Body of pancreas (tissue), 4 donors: ENCODE results near the gene BOLA2B.

Experiments used
- POLR2A ChIP-seq, 3 donors: fragments of 450-650 bp; IDR thresholded peaks; one replicate each; pipeline ENCODE4 v1.6.1; 2016; ENCODE audit warnings: antibody characterized with exemption in 3 of 3, mild to moderate bottlenecking in 2 of 3
- TF ChIP-seq, protein P1 (sequence below), 7 experiments: fragments of 450-650 bp in 4 of 7; fragments of 200-600 bp in 3 of 7; sonication (generic) in 3 of 7; IDR thresholded peaks; one replicate each; pipeline ENCODE4 v1.5.1; 2016 to 2019; ENCODE audit warnings: antibody characterized with exemption in 7 of 7

DNA sequence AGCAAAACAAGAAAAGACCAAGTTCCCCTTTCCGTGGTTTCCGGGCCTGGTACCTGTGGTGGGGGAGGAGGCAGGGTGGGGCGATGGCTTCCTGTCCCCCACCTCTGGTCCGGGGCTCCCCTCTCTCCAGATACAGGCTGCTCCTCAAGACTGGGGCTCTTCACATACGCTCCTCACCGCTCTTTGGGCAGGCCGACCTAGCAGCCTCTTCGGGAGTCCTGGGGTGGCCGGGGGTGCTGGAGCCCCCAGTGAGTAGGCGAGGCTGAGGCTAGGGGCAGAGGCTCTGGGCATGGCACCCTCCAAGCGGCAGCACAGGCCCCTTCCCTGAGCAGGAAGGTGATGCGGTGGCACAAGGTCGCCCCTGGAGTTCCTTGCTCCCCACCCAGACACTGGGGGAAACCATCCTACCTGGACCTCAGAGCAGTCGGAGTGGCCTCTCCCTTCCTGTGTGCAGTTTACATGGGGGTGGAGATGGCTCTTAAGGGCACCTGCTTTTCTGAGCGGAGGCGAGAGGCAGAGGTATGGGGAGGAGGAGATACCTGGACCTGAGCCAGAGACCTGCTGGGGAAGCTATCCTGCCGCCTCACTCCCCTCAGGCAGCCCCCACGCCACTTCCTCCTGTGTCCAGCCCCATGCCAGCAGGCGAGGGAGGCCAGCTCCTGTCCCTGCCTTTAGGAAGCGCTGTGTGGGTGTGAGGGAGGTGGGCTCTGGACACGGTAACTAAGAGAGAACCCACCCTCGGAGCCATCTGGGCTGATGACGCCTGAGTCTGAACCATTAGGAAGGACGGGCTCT is 9.2 kb downstream of the BOLA2B start:
- TF ChIP-seq, protein P1, sequence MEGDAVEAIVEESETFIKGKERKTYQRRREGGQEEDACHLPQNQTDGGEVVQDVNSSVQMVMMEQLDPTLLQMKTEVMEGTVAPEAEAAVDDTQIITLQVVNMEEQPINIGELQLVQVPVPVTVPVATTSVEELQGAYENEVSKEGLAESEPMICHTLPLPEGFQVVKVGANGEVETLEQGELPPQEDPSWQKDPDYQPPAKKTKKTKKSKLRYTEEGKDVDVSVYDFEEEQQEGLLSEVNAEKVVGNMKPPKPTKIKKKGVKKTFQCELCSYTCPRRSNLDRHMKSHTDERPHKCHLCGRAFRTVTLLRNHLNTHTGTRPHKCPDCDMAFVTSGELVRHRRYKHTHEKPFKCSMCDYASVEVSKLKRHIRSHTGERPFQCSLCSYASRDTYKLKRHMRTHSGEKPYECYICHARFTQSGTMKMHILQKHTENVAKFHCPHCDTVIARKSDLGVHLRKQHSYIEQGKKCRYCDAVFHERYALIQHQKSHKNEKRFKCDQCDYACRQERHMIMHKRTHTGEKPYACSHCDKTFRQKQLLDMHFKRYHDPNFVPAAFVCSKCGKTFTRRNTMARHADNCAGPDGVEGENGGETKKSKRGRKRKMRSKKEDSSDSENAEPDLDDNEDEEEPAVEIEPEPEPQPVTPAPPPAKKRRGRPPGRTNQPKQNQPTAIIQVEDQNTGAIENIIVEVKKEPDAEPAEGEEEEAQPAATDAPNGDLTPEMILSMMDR (IDR thresholded peaks at IDR 0.05) = no peak
- TF ChIP-seq POLR2A (IDR thresholded peaks at IDR 0.05) = no peak
